Posterior vena cava (tissue), 2 donors: ENCODE data around the gene NANS. TPM values are rescaled to one million over a fixed set of nuclear protein-coding genes. Genes with fewer than 3 reads are reported as not detected.
"Not testable (repeated sequence)": the region's sequence is repeated elsewhere in the genome, so short reads cannot be mapped to it uniquely, and the experiment has no call there.

ENCODE experiments used
- DNase-seq: peaks from one replicate; pipeline ENCODE4 v3.0.0-alpha.2; 2020; ENCODE audit warnings: low spot score
- intact Hi-C, 2 donors: fragments of 100-400 bp; cut with DNase I; formaldehyde crosslinking; loops; one replicate each; pipeline versions ENCODE4 v1.14.1 to v1.14.2; 2022 to 2023
- total RNA-seq, 2 donors: library from RNA; stranded (reverse); fragmentation: NEBNext Ultra II Directional; extraction: Animal tissue kit (Norgen Biotek cat#: 25700); gene quantifications; one replicate each; pipeline ENCODE4 v1.2.1, GENCODE V29; 2021
- donor health status: DM: yes; HTN: yes; CAD: no.
- donor health status: DM: yes; HTN: yes; CAD: no.

The NANS gene
- total RNA-seq, 2 donors from 2014 or later, result 25.5 to 31.9 TPM

- intact Hi-C loops, result loop anchor here in 1 of 2 donors (5.0 kb wide), 1 partner anchor 938 kb away; no protein-coding TSS in a partner anchor
- peak; percentile 86 for DNase-seq
Measured at GRCh38 chr9:98118640-98119601, 62.4 kb downstream of the NANS start, which contains the start of gene TRIM14. TRIM14 (minus strand) TSS chr9:98119222; CDS start chr9:98119188, 34 bp downstream.

- intact Hi-C loops, result no loop called here
- no peak for DNase-seq
Measured at GRCh38 chr9:98120476-98120875, 63.9 kb downstream of the NANS start.

- intact Hi-C loops, result no loop called here
- DNase-seq, result no peak
Measured at GRCh38 chr9:98121058-98121457, 64.5 kb downstream of the NANS start.

GRCh38 chr9:98124091-98124490, 67.6 kb downstream of the NANS start:
- intact Hi-C loops, result not testable (repeated sequence)

GRCh38 chr9:98124637-98125426, 68.3 kb downstream of the NANS start:
- intact Hi-C loops, result no loop called here
- no peak for DNase-seq

More at GRCh38 chr9:98124091-98124490, 67.6 kb downstream of the NANS start:
- not testable (repeated sequence) for DNase-seq

- DNase-seq, result no peak
- intact Hi-C loops, result no loop called here
Measured at GRCh38 chr9:98127226-98127625, 70.7 kb downstream of the NANS start.

GRCh38 chr9:98128316-98128715, 71.8 kb downstream of the NANS start:
- intact Hi-C loops, result no loop called here
- no peak for DNase-seq

- intact Hi-C loops, result no loop called here
- no peak for DNase-seq
Measured at GRCh38 chr9:98129451-98129881, 72.9 kb downstream of the NANS start.

GRCh38 chr9:98130060-98130459, 73.5 kb downstream of the NANS start:
- DNase-seq, intact Hi-C loops: not testable (repeated sequence)

GRCh38 chr9:98130576-98131228, 74.2 kb downstream of the NANS start:
- no peak for DNase-seq
- intact Hi-C loops, result no loop called here

- DNase-seq, result no peak
- intact Hi-C loops, result no loop called here
Measured at GRCh38 chr9:98132158-98132557, 75.6 kb downstream of the NANS start.

Other genes with a start within 250 kb of the NANS start
- gene FOXE1, start 203.5 kb upstream of the NANS start, total RNA-seq, result not detected
- gene TRMO, start 134.2 kb upstream of the NANS start, total RNA-seq, result 1 to 10 TPM; 7.0 to 8.7 TPM
- gene HEMGN, start 118.6 kb upstream of the NANS start, total RNA-seq, result under 1 TPM; 0.33 to 0.83 TPM
- 10 to 100 TPM; 95.8 to 98.0 TPM for gene ANP32B, start 73.4 kb upstream of the NANS start, total RNA-seq
- gene TRIM14, start 62.5 kb downstream of the NANS start, total RNA-seq, result 10 to 100 TPM in 1 of 2 donors, 1 to 10 TPM in 1; 4.9 to 11.8 TPM
- 1 to 10 TPM in 1 of 2 donors, under 1 TPM in 1; 0.95 to 1.2 TPM for gene CORO2A, start 135.9 kb downstream of the NANS start, total RNA-seq
- gene TBC1D2, start 198.9 kb downstream of the NANS start, total RNA-seq, result 10 to 100 TPM in 1 of 2 donors, 1 to 10 TPM in 1; 6.9 to 10.5 TPM